Measurements from ENCODE around the gene AMER3.

AMER3 gene

GRCh38 chr2:130749641-130750040, 5.7 kb upstream of the AMER3 start:
- DNase-seq: no peak

GRCh38 chr2:130754811-130755210, 529 bp upstream of the AMER3 start:
- DNase-seq: no peak

GRCh38 chr2:130756053-130756873, 923 bp downstream of the AMER3 start:
- peak; percentile 18 for DNase-seq

GRCh38 chr2:130756874-130757668, 1.7 kb downstream of the AMER3 start:
- DNase-seq: no peak

- peak; percentile 2 for DNase-seq
Measured at GRCh38 chr2:130759906-130760753, 4.8 kb downstream of the AMER3 start.

- DNase-seq: no peak
Measured at GRCh38 chr2:130760754-130761751, 5.7 kb downstream of the AMER3 start.

GRCh38 chr2:130762031-130762909, 6.9 kb downstream of the AMER3 start:
- no peak for DNase-seq

- DNase-seq: no peak
Measured at GRCh38 chr2:130762910-130763385, 7.6 kb downstream of the AMER3 start.

GRCh38 chr2:130763405-130763804, 8.1 kb downstream of the AMER3 start:
- no peak for DNase-seq

GRCh38 chr2:130764035-130764820, 8.9 kb downstream of the AMER3 start:
- DNase-seq: no peak

- DNase-seq: no peak
Measured at GRCh38 chr2:130764821-130765115, 9.4 kb downstream of the AMER3 start.

- no peak for DNase-seq
Measured at GRCh38 chr2:130765464-130765863, 10.1 kb downstream of the AMER3 start.

- DNase-seq: no peak
Measured at GRCh38 chr2:130766037-130766436, 10.7 kb downstream of the AMER3 start.

GRCh38 chr2:130766711-130767407, 11.5 kb downstream of the AMER3 start:
- DNase-seq: no peak

- no peak for DNase-seq
Measured at GRCh38 chr2:130767408-130767775, 12.1 kb downstream of the AMER3 start.

- no peak for DNase-seq
Measured at GRCh38 chr2:130768191-130768855, 13.0 kb downstream of the AMER3 start.

GRCh38 chr2:130769343-130769907, 14.1 kb downstream of the AMER3 start:
- no peak for DNase-seq

- DNase-seq: no peak
Measured at GRCh38 chr2:130776550-130776949, 21.2 kb downstream of the AMER3 start.
